NT2/D1 (cell line): ENCODE results near the gene DLL1.

Source experiments
- DNase-seq: peaks from one replicate; pipeline ENCODE4 v3.0.0-alpha.2; 2011; ENCODE audit warnings: low read depth, low spot score
- H3K27me3 ChIP-seq: 2 replicates; pipeline ENCODE4 v1.6.0; 2011; ENCODE audit warnings: mild to moderate bottlenecking; ENCODE audit not compliant: insufficient read length, insufficient read depth
- H3K36me3 ChIP-seq: 2 replicates; pipeline ENCODE4 v1.6.1; 2011; ENCODE audit warnings: mild to moderate bottlenecking, low read length, mixed read lengths; ENCODE audit not compliant: insufficient read depth, insufficient read length
- H3K4me1 ChIP-seq: 2 replicates; pipeline ENCODE4 v1.5.1; 2011; ENCODE audit not compliant: insufficient read depth, insufficient read length
- H3K4me3 ChIP-seq: 2 replicates; pipeline ENCODE4 v1.5.1; 2011; ENCODE audit warnings: low read depth; ENCODE audit not compliant: insufficient read length
- H3K9ac ChIP-seq: 2 replicates; pipeline ENCODE4 v1.6.0; 2011; ENCODE audit warnings: low read depth; ENCODE audit not compliant: insufficient read length
- H3K9me3 ChIP-seq: 2 replicates; pipeline ENCODE4 v1.5.1; 2011; ENCODE audit warnings: mild to moderate bottlenecking, low read length; ENCODE audit not compliant: insufficient read depth
- SUZ12 ChIP-seq: IDR thresholded peaks from 2 replicates; pipeline ENCODE4 v1.6.1; 2011; ENCODE audit not compliant: insufficient read length, insufficient read depth; ENCODE audit errors: extremely low read depth
- YY1 ChIP-seq: IDR thresholded peaks from 2 replicates; pipeline ENCODE4 v1.6.1; 2011; ENCODE audit not compliant: insufficient read length, insufficient read depth
- ZNF274 ChIP-seq: IDR thresholded peaks from 2 replicates; pipeline ENCODE4 v1.6.1; 2011; ENCODE audit warnings: mild to moderate bottlenecking, low read depth, low read length

The DLL1 gene

DNA sequence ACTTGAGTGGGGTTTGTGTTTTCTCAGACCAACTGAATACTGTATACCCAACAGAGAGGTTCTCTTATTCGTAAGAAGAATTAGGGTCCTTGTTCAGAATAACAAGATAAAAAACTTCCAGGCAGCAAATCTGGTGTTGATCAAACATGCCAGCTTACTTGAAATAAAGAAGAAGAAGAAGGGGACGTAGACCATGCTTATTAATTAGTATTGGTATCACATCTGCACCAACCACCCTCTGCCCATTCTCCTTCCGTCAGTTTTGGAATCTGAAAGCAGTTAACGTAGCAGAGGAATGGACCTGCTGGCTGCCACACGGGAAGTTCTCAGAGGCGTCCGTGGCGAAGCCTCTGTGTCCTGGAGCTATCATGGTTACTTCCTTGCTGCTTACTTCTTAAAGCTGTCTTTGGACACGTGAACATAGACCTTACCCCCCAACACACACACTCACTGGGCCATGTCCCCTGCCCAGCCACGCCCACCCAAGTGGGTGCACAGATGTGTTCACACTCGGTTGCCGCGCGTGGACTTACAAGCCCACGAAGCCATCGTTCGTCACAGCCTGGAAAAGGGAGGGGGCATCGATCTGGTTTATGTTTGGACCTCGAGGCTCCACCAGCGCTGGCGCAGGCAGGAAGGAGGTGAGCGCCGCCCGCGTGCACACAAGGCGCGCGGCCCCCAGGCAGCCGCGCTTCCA lies 4.1 kb upstream of the DLL1 start:
- Histone ChIP-seq H3K4me1 (peaks cover 9% of the 10 kb centered on the region), H3K27me3 (peaks cover 84% of the 10 kb centered on the region), H3K9me3 (no peaks in the 10 kb centered on the region), H3K36me3 (no peaks in the 10 kb centered on the region), H3K9ac (peak overlapping the region; percentile 64), H3K4me3 (peak overlapping the region; percentile 32)
- TF ChIP-seq ZNF274, result no peak
- no peak for TF ChIP-seq SUZ12
- no peak for TF ChIP-seq YY1
- DNase-seq, result no peak

DNA sequence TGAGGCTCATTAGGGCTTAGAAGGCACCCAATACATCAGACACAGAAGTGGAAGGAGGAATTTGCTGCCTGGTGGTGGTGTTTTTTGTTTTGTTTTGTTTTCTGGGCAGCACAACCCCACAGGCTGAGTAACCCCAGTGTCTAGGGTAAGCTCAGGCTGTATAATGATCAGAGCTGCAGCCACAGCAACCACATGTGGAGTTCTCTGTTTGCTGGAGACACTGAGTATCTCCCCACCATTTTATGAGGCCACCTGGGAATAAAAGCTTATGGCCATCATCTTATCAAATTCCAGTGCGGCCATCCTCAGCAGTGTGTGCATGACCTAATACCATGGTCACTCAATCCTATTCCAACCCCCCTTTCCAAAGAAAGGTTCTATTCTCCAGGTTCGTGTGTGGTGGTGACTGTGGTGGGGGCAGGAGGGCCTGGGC lies 3.4 kb upstream of the DLL1 start:
- peaks cover 87% of the 10 kb centered on the region for H3K27me3 ChIP-seq
- DNase-seq, result no peak
- no peaks in the 10 kb centered on the region for H3K36me3 ChIP-seq
- no peak for TF ChIP-seq YY1
- no peak overlapping the region for H3K4me3 ChIP-seq
- peaks cover 9% of the 10 kb centered on the region for H3K4me1 ChIP-seq
- no peaks in the 10 kb centered on the region for H3K9me3 ChIP-seq
- H3K9ac ChIP-seq, result no peak overlapping the region

DNA sequence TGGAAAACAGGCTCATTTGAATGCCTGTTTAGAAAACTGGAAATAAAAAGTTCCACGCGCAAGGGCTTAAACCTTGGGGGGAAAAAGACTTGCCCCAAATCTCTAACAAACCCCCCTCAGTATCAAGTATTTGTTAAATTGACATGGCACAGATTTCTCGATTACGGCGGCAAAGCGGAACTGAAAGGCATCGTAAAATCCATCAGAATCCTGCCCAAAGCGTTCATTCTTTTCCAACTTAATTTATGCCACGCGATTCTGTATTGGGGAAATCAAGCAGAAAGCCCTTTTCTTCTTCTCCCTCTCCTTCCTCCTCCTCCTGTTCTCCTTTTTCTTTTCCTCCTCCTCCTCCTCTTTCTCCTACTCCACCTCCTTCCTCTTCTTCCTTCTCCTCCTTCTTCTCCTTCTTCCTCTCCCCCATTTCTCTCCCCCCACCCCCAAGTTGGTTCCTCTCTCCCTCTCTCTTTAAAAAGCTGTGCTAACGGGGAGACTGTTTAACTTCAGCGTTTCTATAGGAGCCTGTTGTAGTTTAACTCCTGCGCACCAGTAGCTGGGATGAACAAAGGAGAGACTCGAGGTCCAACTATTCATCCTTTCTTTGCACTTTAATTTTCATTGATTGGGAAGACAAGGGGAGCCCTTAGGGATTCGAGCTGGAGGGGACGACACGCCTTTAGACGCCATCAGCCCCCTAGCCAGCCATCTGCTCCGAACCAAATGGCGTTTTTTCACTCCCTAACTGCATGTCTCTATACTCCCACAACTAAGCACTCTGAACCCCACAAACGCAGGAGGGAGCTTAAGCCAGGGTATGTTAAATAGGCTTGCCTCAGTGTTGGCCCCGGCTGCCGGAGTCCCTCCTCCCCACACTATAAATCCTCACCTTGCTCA lies 2.7 kb upstream of the DLL1 start:
- Histone ChIP-seq H3K36me3 (no peaks in the 10 kb centered on the region), H3K27me3 (peaks cover 87% of the 10 kb centered on the region), H3K9me3 (no peaks in the 10 kb centered on the region), H3K9ac (no peak overlapping the region), H3K4me1 (peaks cover 7% of the 10 kb centered on the region), H3K4me3 (no peak overlapping the region)
- no peak for TF ChIP-seq SUZ12
- no peak for TF ChIP-seq ZNF274
- no peak for TF ChIP-seq YY1
- no peak for DNase-seq

DNA sequence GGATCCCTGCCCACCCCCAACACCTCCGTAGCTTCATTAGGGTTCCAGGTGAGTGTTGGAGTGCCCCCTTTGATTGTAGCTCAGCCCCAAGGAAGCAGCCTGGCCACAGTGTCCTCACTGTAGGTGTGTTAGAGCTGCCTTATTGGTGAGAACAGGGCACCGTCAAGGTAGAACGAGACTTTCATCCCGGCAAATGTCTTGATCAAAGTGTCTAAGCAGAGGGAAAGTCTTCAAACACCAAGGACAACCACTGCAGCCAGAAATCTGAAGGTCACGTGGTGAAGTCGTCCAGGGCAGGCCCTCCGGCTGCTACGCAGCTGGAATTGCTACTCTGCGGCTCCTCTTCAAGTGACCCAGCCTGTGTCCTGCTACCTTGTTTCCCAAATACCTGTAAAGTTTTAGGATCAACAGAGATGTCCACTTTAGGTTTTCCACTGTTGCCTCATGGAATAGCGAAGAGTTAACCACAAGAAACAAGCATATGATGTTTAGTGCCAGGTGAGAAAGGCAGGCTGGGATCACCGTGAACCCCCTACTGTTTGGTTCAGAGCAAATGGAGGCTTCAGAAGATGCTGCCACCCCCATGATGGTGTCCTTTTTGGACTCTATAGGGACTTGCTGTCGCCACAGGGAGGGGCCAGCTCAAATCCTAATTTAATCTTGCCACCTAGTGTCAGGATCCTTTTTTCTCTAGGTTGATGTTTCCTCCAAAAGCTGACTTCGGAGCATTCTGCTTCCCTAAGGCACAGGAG lies 1.7 kb upstream of the DLL1 start:
- H3K9me3 ChIP-seq, result no peaks in the 10 kb centered on the region
- H3K4me1 ChIP-seq, result peaks cover 7% of the 10 kb centered on the region
- TF ChIP-seq SUZ12 (no peak), YY1 (no peak), ZNF274 (no peak)
- no peak overlapping the region for H3K4me3 ChIP-seq
- H3K9ac ChIP-seq, result peak overlapping the region; percentile 18
- H3K27me3 ChIP-seq, result peaks cover 91% of the 10 kb centered on the region
- no peak for DNase-seq
- H3K36me3 ChIP-seq, result no peaks in the 10 kb centered on the region

DNA sequence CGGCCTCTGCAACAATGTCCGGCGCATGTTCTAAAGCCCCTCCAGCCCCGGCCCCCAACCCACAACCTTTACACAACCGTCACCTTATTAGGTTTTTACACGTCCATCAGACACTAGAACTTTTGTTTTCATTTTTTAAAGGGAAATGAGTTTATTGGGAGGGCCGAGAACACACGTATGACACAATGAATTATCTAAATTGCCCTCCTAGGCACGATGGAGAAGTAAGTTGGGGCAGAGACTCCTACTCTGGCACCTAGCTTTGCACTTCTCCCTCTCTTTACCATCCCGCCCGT lies 1.2 kb upstream of the DLL1 start:
- Histone ChIP-seq H3K4me1 (peaks cover 7% of the 10 kb centered on the region), H3K9ac (peak overlapping the region; percentile 18), H3K27me3 (peaks cover 91% of the 10 kb centered on the region), H3K4me3 (peak overlapping the region; percentile 25), H3K9me3 (no peaks in the 10 kb centered on the region), H3K36me3 (no peaks in the 10 kb centered on the region)
- TF ChIP-seq ZNF274 (no peak), YY1 (no peak), SUZ12 (no peak)
- DNase-seq, result no peak

DNA sequence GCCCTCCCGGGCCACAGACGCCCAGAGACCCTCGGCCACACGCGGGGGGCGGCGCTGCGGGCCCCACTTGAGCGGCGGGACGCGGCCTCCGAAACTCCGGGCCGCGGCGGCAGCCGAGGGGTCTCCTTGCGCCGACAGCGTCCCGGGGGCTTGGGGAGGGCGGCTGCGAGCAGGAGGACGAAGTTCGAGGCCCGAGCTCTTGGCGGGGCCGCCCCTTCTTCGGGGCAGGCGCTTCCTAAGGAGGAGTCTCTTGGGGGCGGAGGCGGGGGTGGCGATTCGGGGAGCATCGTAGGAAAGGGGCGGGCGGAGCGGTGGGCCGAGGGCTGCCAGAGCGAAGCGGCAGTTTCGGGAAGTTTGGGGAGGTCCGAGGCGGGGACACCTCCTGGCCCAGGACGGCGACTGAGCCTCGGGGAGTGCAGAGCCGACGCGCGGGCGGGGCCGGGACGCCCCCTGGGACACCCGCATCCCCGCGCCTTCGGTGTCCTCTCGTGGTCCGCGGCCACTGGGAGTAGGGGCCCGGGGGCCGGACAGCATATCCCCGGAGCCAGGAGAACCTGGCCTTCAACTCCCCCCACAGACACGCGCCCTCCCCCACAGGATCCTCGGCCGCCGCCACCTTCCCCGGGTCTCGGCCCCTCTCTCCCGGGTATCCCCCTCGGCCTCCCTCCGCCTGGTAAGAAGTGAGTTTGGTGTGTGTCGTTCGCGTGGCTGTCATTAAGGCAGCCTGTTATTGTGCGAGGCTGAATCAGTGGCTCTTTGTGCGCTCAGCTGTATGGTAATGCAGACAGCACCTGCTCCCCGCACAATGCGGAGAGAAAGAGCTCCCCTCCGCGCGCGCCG lies 613 bp upstream of the DLL1 start:
- H3K4me1 ChIP-seq, result peaks cover 7% of the 10 kb centered on the region
- no peak overlapping the region for H3K9ac ChIP-seq
- H3K36me3 ChIP-seq, result no peaks in the 10 kb centered on the region
- peak; percentile 55 for DNase-seq
- TF ChIP-seq ZNF274 (no peak), SUZ12 (peak; percentile 18)
- H3K27me3 ChIP-seq, result peaks cover 87% of the 10 kb centered on the region
- peak overlapping the region; percentile 25 for H3K4me3 ChIP-seq
- H3K9me3 ChIP-seq, result no peaks in the 10 kb centered on the region

DNA sequence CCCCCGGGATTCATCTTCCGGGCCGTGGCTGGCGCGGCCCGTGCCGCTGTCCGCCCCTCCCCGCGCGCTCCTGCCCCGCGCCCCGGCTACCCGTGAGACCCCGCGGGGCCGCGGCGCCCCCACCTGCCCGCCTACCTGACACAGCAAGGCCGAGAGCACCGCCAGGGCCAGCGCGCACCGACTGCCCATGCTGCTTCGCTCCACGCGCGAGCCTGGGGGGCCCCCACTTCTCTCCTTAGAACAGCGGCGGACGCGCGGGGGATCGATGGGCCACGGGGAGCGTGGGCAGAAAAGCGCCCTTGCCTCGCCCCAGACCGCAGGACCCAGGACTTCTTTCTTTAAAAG lies 955 bp downstream of the DLL1 start:
- H3K4me3 ChIP-seq, result peak overlapping the region; percentile 43
- TF ChIP-seq YY1, result no peak
- no peaks in the 10 kb centered on the region for H3K9me3 ChIP-seq
- H3K36me3 ChIP-seq, result peaks cover 2% of the 10 kb centered on the region
- peaks cover 5% of the 10 kb centered on the region for H3K4me1 ChIP-seq
- H3K27me3 ChIP-seq, result peaks cover 85% of the 10 kb centered on the region
- peak overlapping the region; percentile 74 for H3K9ac ChIP-seq
- DNase-seq, result no peak
